Endothelial cell (in vitro differentiated cells): ENCODE measurements around the gene FAM13C. TPM values are rescaled to one million over a fixed set of nuclear protein-coding genes. Genes with fewer than 3 reads are reported as not detected.

Experiments used
- DNase-seq: peaks from one replicate; pipeline ENCODE4 v3.0.0; 2021; ENCODE audit warnings: low spot score
- H3K27ac Mint-ChIP-seq: one replicate; pipeline ENCODE4 v1.8.0; 2021; ENCODE audit warnings: mixed read lengths, inconsistent platforms; ENCODE audit not compliant: unreplicated experiment
- H3K27me3 Mint-ChIP-seq: one replicate; pipeline ENCODE4 v1.8.0; 2021; ENCODE audit warnings: mild to moderate bottlenecking, moderate library complexity, mixed read lengths, inconsistent platforms; ENCODE audit not compliant: unreplicated experiment
- H3K36me3 Mint-ChIP-seq: one replicate; pipeline ENCODE4 v1.8.0; 2021; ENCODE audit warnings: mild to moderate bottlenecking, low read depth, mixed read lengths, inconsistent platforms; ENCODE audit not compliant: unreplicated experiment
- H3K4me1 Mint-ChIP-seq: one replicate; pipeline ENCODE4 v1.8.0; 2021; ENCODE audit warnings: mild to moderate bottlenecking, mixed read lengths, inconsistent platforms; ENCODE audit not compliant: unreplicated experiment
- H3K4me3 Mint-ChIP-seq: one replicate; pipeline ENCODE4 v1.8.0; 2021; ENCODE audit warnings: mild to moderate bottlenecking, mixed read lengths, inconsistent platforms; ENCODE audit not compliant: unreplicated experiment
- H3K9me3 Mint-ChIP-seq: one replicate; pipeline ENCODE4 v1.8.0; 2021; ENCODE audit warnings: mixed read lengths, inconsistent platforms; ENCODE audit not compliant: unreplicated experiment
- CTCF ChIP-seq: fragments of 200-600 bp; sonication (generic); IDR thresholded peaks from one replicate; pipeline ENCODE4 v1.5.0; 2021; ENCODE audit warnings: antibody characterized with exemption; ENCODE audit not compliant: unreplicated experiment
- total RNA-seq: library from RNA; stranded (reverse); fragmentation: NEBNext Ultra II Directional; extraction: Animal tissue kit (Norgen Biotek cat#: 25700); gene quantifications from one replicate; pipeline ENCODE4 v1.2.1, GENCODE V29; 2021; ENCODE audit not compliant: unreplicated experiment

The FAM13C gene
- total RNA-seq, 1 donor from 2014 or later: 57.9 TPM

DNA sequence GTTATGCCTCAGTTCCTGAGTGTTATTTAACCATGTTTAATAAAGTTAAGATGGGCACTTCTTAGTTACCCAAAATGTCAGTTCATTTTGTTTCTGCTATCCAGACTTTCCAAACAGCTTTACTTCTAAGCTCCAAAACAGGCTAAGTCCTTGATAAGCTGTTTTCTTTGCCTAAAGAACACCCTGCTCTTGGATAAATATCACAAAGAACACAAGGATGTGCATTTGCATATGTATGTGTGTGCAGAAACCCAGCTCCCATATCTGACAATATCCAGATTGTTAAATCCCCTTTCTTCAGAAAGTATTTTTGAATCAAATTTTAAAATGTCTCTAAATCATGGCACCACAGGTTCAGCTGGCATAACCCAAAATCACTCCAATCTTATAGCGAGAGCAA is 19.6 kb downstream of the FAM13C start:
- Mint-ChIP-seq H3K4me3 (no peak overlapping the region), H3K27ac (no peak overlapping the region), H3K9me3 (no peaks in the 10 kb centered on the region), H3K36me3 (peaks cover 35% of the 10 kb centered on the region), H3K27me3 (no peaks in the 10 kb centered on the region), H3K4me1 (peaks cover 2% of the 10 kb centered on the region)
- no peak for DNase-seq
- TF ChIP-seq CTCF: no peak

DNA sequence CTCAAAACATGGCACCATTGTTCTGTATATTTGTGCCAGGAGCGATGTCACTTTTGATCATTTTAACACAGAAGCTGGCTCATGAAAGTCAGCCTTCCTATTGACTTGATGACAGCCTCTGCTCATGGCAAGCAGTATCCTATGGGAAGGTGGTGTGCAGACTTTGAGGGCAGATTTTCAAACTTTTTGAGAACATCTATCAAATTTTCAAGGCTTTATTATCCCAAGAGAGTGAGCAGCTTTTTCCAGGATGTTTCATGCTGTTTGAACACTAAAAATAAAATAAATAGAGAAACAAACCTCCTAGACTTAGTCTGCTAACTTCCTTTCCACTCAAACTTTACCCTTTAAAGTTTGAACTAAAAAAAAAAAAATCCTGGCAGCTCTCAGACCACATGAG is 20.3 kb downstream of the FAM13C start:
- no peak for TF ChIP-seq CTCF
- H3K36me3 Mint-ChIP-seq: peaks cover 35% of the 10 kb centered on the region
- no peak overlapping the region for H3K4me3 Mint-ChIP-seq
- H3K27me3 Mint-ChIP-seq: no peaks in the 10 kb centered on the region
- peaks cover 4% of the 10 kb centered on the region for H3K4me1 Mint-ChIP-seq
- H3K27ac Mint-ChIP-seq: no peak overlapping the region
- no peaks in the 10 kb centered on the region for H3K9me3 Mint-ChIP-seq
- DNase-seq: no peak

DNA sequence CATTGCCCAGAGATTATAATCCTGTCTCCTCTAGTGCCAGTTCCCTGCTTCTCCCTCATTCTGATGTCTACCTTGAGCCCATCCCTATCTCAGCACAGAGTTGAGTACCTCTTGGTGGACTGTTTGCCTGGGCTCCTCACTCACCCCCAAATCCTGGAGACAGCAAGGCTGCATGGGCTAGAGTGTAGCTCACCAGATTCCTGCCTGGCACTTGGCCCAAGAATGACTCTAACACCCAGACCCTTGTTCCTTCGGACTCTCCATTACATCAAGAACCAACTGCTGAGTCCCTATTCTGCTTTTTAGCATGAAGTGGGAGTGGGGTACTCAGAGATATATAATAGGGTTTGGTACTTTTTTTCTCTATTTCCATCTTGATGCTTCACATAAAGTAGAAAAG is 22.1 kb downstream of the FAM13C start:
- Mint-ChIP-seq H3K4me3 (no peak overlapping the region), H3K4me1 (peaks cover 8% of the 10 kb centered on the region), H3K36me3 (peaks cover 36% of the 10 kb centered on the region), H3K9me3 (no peaks in the 10 kb centered on the region), H3K27me3 (no peaks in the 10 kb centered on the region), H3K27ac (no peak overlapping the region)
- DNase-seq: no peak
- TF ChIP-seq CTCF: no peak

GRCh38 chr10:59339351-59339750 is 23.0 kb downstream of the FAM13C start:
- Mint-ChIP-seq H3K4me3 (no peak overlapping the region), H3K9me3 (no peaks in the 10 kb centered on the region), H3K27ac (no peak overlapping the region), H3K4me1 (peaks cover 8% of the 10 kb centered on the region), H3K36me3 (peaks cover 27% of the 10 kb centered on the region), H3K27me3 (no peaks in the 10 kb centered on the region)
- TF ChIP-seq CTCF: no peak
- no peak for DNase-seq

- no peaks in the 10 kb centered on the region for H3K9me3 Mint-ChIP-seq
- TF ChIP-seq CTCF: no peak
- no peak for DNase-seq
- H3K27me3 Mint-ChIP-seq: no peaks in the 10 kb centered on the region
- no peak overlapping the region for H3K27ac Mint-ChIP-seq
- H3K4me1 Mint-ChIP-seq: peaks cover 11% of the 10 kb centered on the region
- H3K4me3 Mint-ChIP-seq: no peak overlapping the region
- peaks cover 23% of the 10 kb centered on the region for H3K36me3 Mint-ChIP-seq
Measured at GRCh38 chr10:59337201-59337652, 25.1 kb downstream of the FAM13C start.
